ENCODE data around the gene FYN.
"Not testable (repeated sequence)": the region's sequence is repeated elsewhere in the genome, so short reads cannot be mapped to it uniquely, and the experiment has no call there.

The FYN gene

GRCh38 chr6:111789598-111789997 is 83.7 kb downstream of the FYN start:
- DNase-seq (ENCODE audit: low spot score) = no peak

GRCh38 chr6:111788379-111789276 is 84.6 kb downstream of the FYN start:
- no peak for DNase-seq (ENCODE audit: low spot score)

- DNase-seq (ENCODE audit: low spot score) = not testable (repeated sequence)
These were observed 87.1 kb downstream of the FYN start for GRCh38 chr6:111786151-111786550.

GRCh38 chr6:111784433-111784832 is 88.8 kb downstream of the FYN start:
- no peak for DNase-seq (ENCODE audit: low spot score)

GRCh38 chr6:111782887-111783466 is 90.3 kb downstream of the FYN start:
- DNase-seq (ENCODE audit: low spot score) = no peak

GRCh38 chr6:111782192-111782809 is 91.0 kb downstream of the FYN start:
- no peak for DNase-seq (ENCODE audit: low spot score)

- DNase-seq (ENCODE audit: low spot score) = no peak
These were observed 92.1 kb downstream of the FYN start for GRCh38 chr6:111781041-111781708.

- DNase-seq (ENCODE audit: low spot score) = no peak
These were observed 92.9 kb downstream of the FYN start for GRCh38 chr6:111780393-111780792.

- no peak for DNase-seq (ENCODE audit: low spot score)
These were observed 93.6 kb downstream of the FYN start for GRCh38 chr6:111779660-111780059.

GRCh38 chr6:111779031-111779430 is 94.2 kb downstream of the FYN start:
- DNase-seq (ENCODE audit: low spot score) = no peak

- no peak for DNase-seq (ENCODE audit: low spot score)
These were observed 95.9 kb downstream of the FYN start for GRCh38 chr6:111777357-111777756.

- no peak for DNase-seq (ENCODE audit: low spot score)
These were observed 96.7 kb downstream of the FYN start for GRCh38 chr6:111776236-111777221.

- DNase-seq (ENCODE audit: low spot score) = no peak
These were observed 97.9 kb downstream of the FYN start for GRCh38 chr6:111775145-111775922.

GRCh38 chr6:111774346-111774703 is 98.9 kb downstream of the FYN start:
- no peak for DNase-seq (ENCODE audit: low spot score)

- DNase-seq (ENCODE audit: low spot score) = no peak
These were observed 99.5 kb downstream of the FYN start for GRCh38 chr6:111773501-111774345.

GRCh38 chr6:111772381-111772780 is 100.9 kb downstream of the FYN start:
- DNase-seq (ENCODE audit: low spot score) = no peak

GRCh38 chr6:111771629-111772028 is 101.6 kb downstream of the FYN start:
- no peak for DNase-seq (ENCODE audit: low spot score)

- DNase-seq (ENCODE audit: low spot score) = no peak
These were observed 102.2 kb downstream of the FYN start for GRCh38 chr6:111771094-111771432.

- DNase-seq (ENCODE audit: low spot score) = no peak
These were observed 102.8 kb downstream of the FYN start for GRCh38 chr6:111770263-111771093.
